Glomerular visceral epithelial cell (primary cell): Measurements from ENCODE around the gene FN1.

Source experiments
- DNase-seq: peaks from one replicate; pipeline ENCODE4 v3.0.0-alpha.2; 2016; ENCODE audit errors: extremely low spot score

The FN1 gene

GRCh38 chr2:215435870-215436704, at the start of gene FN1:
TSS of gene FN1 (minus strand) at chr2:215436068. CDS start at chr2:215435802, 266 bp downstream.
- DNase-seq, result peak; percentile 99

GRCh38 chr2:215485032-215485431, 49.2 kb upstream of the FN1 start:
- no peak for DNase-seq

GRCh38 chr2:215484570-215484969, 48.7 kb upstream of the FN1 start:
- no peak for DNase-seq

- no peak for DNase-seq
These were observed 47.6 kb upstream of the FN1 start for GRCh38 chr2:215483431-215483830.

- DNase-seq, result no peak
These were observed 43.8 kb upstream of the FN1 start for GRCh38 chr2:215479536-215480240.

- DNase-seq, result no peak
These were observed 43.3 kb upstream of the FN1 start for GRCh38 chr2:215479121-215479520.

- no peak for DNase-seq
These were observed 40.6 kb upstream of the FN1 start for GRCh38 chr2:215476424-215476823.

GRCh38 chr2:215466097-215466909, 30.4 kb upstream of the FN1 start:
- no peak for DNase-seq

GRCh38 chr2:215465256-215465655, 29.4 kb upstream of the FN1 start:
- no peak for DNase-seq

GRCh38 chr2:215461836-215462532, 26.1 kb upstream of the FN1 start:
- peak; percentile 72 for DNase-seq

- DNase-seq, result peak; percentile 62
These were observed 25.0 kb upstream of the FN1 start for GRCh38 chr2:215460682-215461382.

GRCh38 chr2:215455958-215456357, 20.1 kb upstream of the FN1 start:
- DNase-seq, result no peak

GRCh38 chr2:215454519-215455246, 18.8 kb upstream of the FN1 start:
- peak; percentile 50 for DNase-seq

GRCh38 chr2:215452725-215453124, 16.9 kb upstream of the FN1 start:
- no peak for DNase-seq

GRCh38 chr2:215451012-215451756, 15.3 kb upstream of the FN1 start:
- no peak for DNase-seq

- DNase-seq, result no peak
These were observed 14.5 kb upstream of the FN1 start for GRCh38 chr2:215450188-215451011.

- no peak for DNase-seq
These were observed 11.8 kb upstream of the FN1 start for GRCh38 chr2:215447673-215448081.

GRCh38 chr2:215447056-215447455, 11.2 kb upstream of the FN1 start:
- no peak for DNase-seq

- DNase-seq, result no peak
These were observed 6.5 kb upstream of the FN1 start for GRCh38 chr2:215442401-215442787.
